Hypothalamus (tissue), 51 donors: Measurements from ENCODE around the gene CENPB.

Source experiments
- DNase-seq, 51 donors: peaks; one replicate each; lab custom pipeline; 2025; lab: John Stamatoyannopoulos, UW

CENPB gene

DNA sequence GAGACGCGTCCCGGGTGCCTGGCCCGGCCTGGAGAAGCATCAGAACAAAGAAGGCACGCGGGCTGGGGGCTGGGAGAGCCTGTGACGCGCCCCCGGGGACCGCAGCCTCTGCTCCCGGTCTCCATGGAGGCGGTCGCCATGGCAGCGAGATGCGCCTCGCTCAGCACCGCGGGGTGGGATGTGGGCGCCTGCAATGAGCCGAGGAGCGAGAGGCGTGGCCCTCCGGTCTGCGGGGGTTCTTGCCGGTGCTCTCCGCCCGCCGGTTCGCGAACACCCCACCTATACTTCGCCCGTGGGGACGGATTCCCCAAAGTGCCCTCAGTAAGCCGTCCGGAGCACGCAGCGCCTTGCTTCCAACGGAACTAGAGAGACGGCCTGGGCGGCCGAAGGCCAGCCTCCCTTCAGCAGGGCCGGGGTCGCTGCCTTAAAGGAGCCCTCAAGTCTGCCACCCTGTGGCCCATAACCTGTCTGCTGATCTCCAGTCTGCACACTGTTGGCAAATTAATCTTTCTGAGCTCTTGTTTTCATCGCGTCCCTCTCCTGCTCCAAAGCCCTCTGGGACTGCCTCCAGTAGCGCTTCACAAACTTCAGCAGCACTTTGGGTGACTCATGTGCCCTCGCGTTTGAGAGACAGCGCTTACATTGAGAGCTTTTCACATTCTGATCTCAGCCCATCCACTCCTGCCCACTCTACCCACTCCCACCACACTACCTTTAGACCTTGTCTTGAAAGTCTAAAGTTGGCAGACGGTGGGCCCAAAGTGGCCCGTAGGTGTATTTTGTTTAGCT is 18.0 kb downstream of the CENPB start:
- DNase-seq = peak in 47 of 51 donors; percentile 24 to 90 (median 69)

DNA sequence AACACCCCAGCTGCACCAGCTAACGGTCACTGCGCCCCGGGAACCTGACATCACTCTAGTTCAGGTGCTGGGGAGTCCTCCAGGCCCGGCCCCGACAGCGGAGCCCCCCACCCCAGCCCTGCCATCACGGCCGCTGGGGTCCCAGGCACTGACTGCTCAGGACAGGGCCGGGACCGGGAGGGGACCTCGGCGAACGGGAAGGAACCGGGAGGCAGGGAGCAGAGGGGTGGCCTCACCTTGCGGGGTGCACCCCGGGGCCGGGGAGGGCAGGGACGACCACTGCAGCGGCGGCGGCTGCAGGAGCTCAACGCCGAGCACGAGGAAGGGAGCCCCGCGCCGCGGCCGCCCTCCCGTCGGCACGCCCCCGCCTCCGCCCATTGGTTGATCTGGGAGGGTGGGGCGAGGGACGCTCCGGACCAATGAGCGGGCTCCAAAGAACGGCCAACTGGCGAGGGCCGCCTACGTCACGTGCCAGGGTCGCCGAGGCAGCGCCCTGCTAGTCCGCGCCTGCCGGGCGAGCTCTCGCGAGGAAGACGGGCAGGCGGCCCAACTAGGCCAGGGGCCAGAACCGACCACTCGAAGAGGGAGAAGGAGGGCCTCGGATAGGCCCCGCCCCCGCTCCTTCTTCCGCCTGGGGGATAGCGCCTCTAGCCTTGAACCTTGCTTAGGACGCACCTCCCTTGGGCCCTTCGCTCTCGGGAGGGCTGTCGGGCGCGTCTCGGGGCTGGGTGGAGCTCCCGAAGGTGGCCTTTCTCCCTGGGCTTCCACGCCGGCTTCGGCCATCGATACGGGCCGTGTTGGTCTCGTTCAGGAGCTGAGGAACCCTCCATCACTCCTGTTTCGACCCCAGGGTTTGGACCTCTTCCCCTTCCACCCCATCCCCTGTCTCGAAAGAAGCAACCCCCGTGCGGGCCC is 18.9 kb downstream of the CENPB start, which contains the start of gene ADISSP:
Gene ADISSP (minus strand): TSS at position 327 of the 915 bp plus-strand sequence. CDS start 7,653 bp downstream, outside the sequence.
- peak; percentile 71 to 99 (median 98) for DNase-seq

DNA sequence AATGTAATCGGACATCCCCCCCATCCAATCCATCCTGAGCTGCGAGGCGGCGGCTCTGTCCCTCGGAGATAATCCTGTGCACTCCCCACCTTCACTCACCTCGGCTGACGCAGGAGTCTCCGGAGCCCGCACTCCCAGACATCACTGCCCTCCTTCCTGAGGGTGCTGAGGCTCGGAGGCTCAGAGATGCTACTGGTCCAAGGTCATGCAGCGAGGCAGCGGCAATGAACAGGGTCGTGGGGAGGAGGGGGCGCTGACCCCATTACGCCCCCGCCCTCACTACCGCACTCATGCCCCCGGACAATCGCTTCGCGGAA is 19.5 kb downstream of the CENPB start:
- peak in 1 of 51 donors; percentile 21 for DNase-seq

DNA sequence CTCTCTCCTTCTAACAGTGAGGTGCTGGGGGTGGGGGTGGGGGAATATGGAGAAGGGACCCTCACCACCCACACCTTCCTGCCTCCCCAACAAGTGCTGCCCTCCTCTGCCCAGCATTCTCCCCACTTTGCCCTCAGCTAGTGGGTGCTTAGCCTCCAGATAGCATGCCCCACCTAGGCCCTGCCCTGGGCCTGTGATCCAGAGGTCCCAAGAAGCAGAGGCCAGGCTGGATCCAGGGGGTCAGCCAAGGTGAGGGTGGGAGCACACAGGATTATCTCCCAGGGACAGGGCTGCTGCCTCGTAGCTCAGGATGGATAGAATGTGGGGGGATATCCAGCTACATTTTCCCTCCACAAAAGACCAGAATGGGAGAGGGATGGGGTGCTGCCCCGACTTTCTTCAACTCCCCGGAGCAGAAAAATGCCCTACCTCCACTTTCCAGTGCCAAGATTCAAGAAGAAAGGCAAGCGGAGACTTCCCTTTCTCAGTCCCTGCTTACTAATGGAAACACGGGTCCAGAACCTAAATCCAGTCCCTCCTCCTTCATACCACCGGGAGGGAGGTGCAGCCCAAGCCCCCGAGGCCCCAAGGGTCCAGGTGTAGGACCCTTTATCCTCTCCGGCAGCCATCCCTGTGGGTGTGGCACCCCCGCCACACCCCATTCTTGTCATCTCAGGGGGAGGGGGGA is 20.0 kb downstream of the CENPB start:
- no peak for DNase-seq

DNA sequence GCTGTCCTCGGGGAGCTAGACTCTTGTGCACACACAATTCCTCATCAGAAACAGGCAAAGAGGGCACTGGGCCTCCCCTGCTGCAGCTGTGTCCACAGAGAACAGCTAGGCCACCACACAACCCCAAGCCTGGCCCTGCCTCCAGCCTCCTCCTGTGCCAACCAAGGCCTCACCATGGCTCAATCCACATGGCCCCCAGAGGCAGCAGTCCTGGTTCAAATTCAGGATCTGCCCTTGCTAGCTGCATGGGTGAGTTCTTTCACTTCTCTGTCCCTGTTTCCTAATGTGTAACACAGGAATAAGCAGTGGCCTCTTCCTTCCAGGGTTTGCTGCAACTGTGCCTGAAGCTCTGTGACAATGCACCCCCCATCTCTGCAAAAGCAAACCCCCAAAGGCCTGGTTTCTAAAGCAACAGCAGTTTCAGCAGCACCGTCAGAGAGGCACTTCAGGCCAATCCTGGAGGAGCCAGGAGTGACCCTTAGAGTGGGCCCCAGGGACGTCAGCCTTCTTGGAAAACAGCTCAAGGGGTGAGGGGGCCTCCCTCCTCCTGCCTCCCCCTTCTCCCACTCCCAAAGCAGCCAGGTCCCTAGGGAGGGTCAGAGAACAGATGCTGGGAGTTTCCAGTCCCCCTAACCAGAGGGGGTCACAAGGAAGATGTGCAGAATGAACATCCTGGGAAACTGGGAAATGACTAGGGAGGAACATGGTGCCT is 21.2 kb downstream of the CENPB start:
- DNase-seq = no peak

DNA sequence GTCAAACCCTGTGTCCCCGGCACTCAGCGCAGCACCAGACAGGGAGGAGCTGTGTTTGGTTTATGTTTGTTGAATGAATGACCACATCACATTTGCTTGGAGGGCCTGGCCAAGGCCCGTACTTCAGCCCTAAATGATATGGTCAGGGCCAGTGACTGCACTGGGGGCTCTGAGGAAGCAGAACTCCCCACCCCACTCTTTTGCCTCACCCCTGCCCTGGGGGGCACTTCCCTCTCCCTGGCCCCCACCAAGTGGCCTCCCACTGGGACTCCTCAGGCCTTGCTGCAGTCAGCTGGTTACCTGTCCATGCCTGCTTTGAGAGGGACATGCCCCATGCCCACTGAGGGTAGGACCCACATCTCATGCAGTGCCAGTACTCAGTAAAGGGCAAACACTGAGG is 21.9 kb downstream of the CENPB start:
- no peak for DNase-seq

DNA sequence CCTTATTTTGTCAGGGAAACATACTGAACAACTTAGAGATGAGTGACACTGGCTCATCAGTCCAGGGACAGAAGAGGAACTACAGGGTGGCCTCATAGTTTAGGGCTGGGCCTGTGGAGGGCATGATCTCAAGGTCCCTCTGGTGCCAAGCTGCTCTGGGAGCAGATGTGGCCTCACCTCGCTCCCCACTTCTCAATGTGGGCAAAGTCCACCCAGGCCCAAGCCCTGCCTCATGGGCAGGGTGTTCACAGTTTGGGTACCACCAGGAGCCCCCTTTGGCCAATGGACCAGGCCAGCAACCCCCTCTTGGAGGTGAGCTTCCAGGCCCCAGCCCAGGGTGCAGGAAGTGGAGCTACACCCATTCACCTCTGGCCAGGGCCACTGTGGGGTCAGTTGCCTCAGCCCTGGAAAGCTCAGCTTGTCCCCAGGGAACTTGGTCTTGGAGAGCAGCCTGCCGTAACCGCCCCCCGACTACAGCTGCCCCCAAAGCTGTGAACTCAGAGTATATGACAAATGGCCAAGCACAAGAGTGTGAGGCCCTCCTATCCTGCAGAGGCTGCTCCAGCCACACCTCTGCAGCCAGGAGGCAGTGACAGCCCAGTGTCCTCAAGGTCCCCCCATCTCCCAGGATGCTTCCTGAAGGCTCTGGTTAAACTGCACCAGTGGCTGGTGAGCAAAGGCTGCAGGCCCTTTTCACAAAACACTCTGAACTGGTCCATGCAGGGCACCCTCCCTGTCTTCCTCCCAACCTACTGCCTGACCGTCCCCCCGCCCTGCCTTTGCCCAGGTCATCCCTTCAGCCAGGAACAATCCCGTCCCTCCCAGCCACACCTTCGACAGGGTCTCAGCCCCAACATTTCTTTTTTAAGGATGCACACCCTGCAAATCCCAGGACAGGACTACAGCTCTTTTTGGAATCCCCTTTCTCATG is 22.6 kb downstream of the CENPB start:
- DNase-seq = no peak

DNA sequence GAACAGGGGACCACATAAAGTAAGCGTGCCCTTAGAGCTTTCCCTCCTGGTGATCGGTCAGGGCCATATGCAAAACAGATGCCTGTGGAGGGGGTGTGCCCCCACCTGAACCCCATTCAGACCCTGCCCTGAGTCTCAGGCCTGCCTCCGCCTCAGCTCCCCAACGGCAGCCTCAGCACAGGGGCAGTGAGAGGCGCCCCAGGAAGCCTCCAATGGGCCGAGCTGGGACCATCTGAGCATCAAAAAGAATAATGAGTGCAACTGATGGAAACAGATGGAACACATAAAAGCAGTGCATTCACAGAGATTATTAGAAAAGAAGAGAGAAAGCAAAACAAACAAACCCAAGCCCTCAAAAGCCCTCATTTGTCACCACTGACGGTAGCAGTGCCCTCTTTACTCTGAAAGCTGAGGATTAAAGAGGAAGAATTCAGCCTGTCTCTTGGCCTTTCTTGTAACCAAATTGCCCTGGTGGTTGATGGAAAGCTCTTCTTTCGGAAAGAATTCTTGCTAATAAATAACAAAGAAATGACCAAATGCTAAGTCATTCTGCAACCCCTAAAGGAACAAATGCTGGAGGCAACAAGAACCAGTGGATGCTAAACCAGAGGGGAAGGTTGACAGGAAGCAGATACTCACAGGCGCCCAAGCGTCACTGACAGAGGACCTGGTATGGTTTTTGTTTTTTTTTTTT is 25.7 kb downstream of the CENPB start:
- DNase-seq = no peak

DNA sequence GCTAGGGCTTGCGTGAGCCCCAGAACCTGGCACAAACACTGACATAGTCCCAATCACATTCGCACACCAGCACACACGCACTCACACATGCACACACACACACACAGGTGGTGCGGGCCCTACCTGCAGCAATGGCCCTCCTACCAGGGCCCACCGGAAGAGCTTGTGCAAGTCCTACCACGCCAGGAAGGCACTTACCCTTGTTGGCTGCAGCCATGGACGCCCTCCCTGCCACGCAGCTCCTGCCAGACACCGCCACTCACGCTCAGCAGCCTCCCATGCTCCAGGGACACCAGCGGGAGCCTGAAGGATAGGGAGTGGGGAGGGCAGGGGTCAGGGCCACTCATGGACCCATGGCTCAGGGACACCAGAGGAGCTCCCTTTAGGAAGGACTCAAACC is 26.7 kb downstream of the CENPB start:
- no peak for DNase-seq

DNA sequence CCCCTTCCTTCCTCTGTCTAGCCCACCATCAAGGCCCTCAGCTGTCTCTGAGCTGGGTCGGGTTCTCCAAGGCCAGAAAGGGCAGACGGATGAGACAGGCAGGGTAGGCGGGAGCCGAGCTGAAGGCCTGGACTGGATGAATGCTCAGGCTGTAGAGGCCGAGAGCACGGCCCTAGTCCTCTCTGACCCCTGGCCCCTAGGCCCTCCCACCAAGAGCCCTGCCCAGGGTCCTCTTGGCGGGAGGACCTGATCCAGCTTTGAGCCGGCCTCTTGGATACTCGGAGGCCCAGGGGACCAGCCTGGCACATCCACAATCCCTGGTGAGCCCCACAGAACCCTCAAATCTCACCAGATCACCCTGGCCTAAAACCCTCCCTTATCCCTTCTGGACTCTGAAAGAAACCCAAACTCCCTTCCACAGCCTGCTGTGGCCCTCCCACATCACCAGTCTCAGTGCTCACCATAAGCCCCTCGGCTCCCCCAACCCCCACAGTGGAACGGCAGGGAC is 27.2 kb downstream of the CENPB start:
- DNase-seq = no peak

DNA sequence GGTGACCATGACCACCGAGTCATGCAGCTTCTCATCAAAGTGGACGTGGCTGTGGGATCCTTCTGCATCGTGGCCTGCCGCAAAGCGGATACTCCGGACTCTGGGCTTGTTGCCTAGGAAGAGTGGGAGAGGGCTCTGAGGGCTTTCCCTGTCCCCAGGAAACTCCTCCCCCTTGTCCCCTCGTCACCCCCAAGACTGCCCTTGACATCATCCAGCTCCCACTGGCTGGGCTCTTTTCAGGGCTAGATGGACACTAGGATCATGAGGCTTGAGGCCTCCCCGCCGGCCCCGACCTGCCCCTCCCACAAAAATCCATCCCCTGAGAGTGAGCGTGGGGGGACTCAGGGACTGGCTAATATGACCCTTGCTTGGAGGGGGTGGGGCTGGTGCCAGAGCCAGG is 28.0 kb downstream of the CENPB start:
- DNase-seq = no peak

DNA sequence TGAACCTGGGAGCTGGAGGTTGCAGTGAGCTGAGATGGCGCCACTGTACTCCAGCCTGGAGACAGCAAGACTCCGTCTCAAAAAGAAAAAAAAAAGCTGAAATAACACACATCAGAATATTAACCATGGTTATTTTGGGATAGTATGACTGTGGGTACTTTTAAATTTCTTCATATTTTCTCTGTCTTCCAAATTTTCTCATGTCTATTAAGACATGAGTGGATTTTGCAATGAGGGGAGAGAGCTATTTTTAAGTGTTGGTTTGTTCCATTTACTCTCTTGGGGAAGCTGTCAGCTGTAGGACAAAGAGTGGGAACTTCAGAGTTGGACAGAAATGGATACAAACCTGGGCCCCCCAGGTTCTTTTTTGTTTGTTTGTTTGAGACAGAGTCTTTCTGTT is 29.3 kb downstream of the CENPB start:
- DNase-seq = no peak

DNA sequence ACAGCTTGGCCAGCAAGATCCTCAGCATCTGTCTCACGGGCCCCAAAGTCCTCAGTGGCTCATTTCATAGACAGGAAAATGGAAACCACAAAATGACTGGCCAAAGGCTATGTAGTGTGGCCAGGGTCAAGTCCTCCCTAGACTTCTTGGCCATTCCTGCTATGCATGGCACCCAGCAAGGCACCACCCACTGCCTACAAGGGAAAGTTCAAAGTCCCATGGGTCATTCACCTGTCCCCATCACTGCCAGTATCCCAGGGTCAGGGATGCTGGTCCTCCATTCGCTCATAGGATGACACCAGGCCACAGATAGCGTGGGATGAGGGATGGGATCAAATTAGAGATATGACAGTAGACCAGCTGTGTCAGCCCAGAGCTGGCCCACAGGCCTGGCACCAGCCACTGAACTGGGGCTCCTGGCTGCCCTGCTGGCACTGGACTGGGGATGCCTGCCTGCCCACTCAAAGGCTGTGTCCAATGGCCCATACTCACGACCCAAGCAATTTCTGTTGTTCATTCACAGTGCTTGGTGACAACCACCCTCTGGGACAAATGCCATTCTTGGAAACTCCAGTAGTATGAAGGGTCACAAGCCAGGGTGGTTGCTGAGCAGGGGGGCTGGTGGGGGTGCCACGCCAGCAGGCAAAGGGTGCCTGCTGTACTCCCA is 30.6 kb downstream of the CENPB start:
- peak in 3 of 51 donors; percentile 17 to 20 (median 18) for DNase-seq

DNA sequence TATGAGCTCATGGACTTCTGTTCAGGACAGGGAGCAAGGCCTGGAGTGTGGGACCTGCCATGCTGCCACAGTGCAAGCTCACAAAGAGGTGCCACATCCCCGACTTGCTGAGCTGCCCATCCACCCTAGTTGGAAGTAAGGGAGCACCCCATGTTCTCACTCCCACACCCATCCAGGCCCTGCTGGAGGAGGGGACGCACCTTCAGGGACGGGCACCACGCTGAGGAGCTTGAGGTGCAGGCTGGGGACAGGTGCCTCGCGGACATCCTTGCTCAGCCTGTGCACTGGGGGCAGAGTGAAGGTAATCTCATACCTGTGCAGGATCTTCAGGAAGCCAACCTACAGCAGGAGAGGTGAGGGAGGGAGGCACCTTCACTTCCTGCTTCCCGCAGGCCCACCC is 31.3 kb downstream of the CENPB start:
- DNase-seq = no peak

DNA sequence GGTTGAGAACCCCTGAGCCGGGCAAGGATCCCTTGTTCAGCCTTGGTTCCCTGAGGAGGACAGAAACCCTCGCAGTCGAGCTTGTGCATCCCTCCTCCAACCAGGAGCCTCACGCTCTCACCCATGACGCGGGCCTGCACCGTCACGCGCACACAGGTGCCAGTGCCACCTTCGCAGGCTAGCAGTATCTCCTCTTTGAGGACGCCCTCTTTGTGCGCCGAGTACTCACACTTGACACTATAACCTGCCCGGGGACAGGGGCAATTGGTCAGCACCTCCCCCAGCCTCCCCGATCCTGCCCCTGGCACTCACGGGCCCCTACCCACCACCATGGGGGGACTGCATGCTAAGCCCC is 32.3 kb downstream of the CENPB start:
- DNase-seq = no peak

DNA sequence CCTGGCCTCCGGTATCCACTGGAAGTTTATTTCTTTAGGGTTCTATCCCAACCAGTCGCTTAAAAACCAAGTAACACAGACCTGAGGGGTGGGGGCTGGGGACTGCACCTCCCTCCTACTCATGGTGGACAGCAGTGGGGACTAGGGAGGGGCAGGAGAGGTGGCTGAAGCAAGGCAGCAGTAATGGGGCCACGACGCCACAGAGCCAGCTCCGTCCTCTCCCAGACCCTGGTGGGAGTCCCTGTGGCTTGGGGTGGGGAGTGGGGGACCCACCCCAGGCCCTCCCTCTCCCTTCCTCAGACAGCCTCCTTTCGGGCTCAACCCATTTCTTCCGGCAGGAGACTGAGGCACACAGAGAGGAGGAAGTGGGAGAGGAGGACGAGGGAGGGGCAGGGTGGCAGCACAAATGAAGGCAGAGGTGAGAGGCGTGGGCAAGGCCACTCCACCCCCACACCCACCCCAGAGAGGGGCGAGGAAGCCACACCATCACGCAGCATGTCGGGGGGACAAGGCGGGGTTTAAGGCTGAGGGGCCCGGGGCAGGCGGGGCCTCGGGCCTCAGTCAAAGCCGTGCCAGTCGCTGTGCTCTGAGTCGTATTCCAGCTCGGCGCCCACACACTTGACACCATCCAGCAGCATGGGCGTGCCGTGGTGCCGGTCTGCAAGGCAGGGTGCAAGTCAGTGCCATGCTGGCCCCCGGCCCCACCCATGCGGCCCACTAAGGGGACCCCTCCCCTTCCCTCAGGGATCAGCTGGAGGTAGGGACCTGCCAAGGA is 32.9 kb downstream of the CENPB start:
- no peak for DNase-seq

DNA sequence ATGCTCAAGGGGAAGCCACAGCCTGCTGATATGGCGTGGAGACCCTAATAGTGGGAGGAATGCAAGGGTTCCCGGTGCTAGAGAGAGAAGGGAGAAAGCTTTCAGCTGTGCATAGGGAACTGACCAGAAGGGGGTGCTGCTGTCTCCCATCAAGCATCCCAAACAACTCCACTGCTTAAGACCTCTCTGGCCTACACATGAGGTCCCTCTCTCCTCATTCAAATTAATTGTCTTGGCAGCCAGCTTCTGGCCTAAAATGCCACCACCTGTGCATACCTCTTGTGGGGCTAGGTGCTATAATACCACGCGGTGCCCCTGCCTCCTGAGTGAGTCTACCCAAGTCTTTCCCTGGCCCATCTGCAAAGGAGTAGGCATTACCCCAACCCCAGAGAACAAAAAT is 33.4 kb downstream of the CENPB start:
- peak in 25 of 51 donors; percentile 2 to 66 (median 30) for DNase-seq
